GM18505 (cell line): Measurements from ENCODE around the gene SERPINB5.

Experiments used
- ATAC-seq: cut with Tn5 transposase; IDR thresholded peaks from one replicate; pipeline ENCODE4 v1.9.1; 2021; ENCODE audit not compliant: unreplicated experiment
- POLR2A ChIP-seq: IDR thresholded peaks from 4 replicates; pipeline ENCODE4 v1.6.1; 2011; ENCODE audit warnings: borderline replicate concordance; ENCODE audit not compliant: insufficient read depth, insufficient read length; ENCODE audit errors: extremely low read depth

SERPINB5 gene

GRCh38 chr18:63527251-63527650 is 50.5 kb downstream of the SERPINB5 start:
- no peak for TF ChIP-seq POLR2A
- ATAC-seq: no peak

GRCh38 chr18:63528863-63529492 is 52.2 kb downstream of the SERPINB5 start:
- ATAC-seq: no peak
- no peak for TF ChIP-seq POLR2A

DNA sequence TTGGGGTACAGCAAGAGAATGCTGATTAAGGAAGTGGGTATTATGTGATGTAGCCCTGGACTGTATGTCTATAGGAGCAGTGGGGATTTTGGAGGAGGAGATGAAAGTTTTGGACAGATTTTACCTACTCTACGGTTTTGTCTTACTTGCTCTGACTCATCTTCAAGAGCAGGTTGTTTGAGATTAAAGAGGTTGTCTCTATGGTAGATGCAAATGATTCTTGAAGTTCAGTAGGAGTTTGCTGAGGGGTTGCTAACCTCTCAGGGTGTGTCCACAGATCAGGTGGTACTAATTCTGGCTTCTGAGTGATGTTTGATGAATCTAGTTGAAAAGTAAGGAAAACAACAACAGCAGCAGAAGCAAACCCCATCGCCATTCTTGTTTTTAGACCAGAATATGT is 55.7 kb downstream of the SERPINB5 start:
- TF ChIP-seq POLR2A: no peak
- ATAC-seq: no peak

DNA sequence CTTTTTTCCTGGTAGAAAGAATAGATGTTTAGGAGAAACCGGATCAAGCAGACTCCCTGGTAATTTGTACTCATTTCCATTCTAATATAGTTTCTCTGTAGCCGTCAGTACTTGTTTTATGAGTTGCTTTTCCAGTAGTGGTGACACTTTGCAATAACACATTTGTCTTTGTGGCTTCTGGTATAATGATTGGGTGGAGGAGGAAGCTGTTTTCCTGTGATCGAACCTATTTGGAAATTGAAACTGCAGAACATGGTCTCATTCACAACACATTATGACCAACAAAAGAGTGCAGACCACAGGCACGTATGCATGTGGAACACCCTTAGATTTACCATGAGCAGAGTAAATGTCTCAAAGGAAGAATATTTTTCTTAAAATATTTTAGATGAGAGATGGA is 57.9 kb downstream of the SERPINB5 start:
- TF ChIP-seq POLR2A: no peak
- ATAC-seq: peak; percentile 63

- no peak for ATAC-seq
Observed at GRCh38 chr18:63539904-63540510, 63.2 kb downstream of the SERPINB5 start.

DNA sequence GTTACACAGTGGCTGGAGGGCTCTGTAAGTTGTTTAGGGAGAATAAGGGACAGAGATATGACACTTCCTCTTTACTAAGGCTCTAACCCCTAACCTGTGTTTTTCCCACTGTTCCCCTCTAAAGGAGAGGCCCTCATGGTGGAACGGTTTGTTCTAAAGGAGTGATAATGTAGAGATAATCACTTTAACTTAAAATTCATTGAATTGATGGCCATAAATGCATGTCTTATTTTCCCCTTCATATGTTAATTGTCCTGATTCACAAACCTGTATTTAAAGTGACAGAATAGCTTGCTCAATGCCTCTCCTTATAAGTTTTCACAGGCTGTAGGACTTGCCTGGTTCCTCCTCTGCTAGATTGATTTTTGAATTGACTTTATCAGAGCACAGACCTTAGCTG is 65.3 kb downstream of the SERPINB5 start, which contains the start of gene SERPINB12:
Gene SERPINB12, plus strand, starts transcription at position 301 of the 400 bp plus-strand sequence. CDS start 13,791 bp downstream, outside the sequence.
- no peak for ATAC-seq
- no peak for TF ChIP-seq POLR2A

More at GRCh38 chr18:63539904-63540510, 63.2 kb downstream of the SERPINB5 start:
- TF ChIP-seq POLR2A: no peak

GRCh38 chr18:63544017-63544416 is 67.3 kb downstream of the SERPINB5 start:
- no peak for TF ChIP-seq POLR2A
- no peak for ATAC-seq

DNA sequence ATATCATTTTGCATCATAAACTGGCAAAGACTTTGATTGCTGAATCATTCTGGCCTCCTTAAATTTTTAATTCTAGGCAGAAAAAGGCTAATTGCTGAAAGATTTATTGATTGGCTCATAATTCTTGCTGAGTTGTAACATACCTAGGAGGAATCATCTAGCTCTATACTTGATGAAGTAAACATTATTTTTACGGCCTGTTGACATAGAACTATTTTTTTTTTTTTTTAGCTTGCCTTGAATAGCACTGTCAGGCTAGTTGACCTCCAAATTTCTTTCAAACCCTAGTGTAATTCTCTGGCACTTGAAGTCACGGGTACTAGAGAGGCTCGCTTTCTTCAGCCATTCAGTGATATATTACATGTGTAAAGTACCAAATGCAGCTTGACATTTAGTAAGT is 68.2 kb downstream of the SERPINB5 start:
- TF ChIP-seq POLR2A: no peak
- no peak for ATAC-seq

GRCh38 chr18:63550068-63550467 is 73.3 kb downstream of the SERPINB5 start:
- ATAC-seq: no peak
- no peak for TF ChIP-seq POLR2A

DNA sequence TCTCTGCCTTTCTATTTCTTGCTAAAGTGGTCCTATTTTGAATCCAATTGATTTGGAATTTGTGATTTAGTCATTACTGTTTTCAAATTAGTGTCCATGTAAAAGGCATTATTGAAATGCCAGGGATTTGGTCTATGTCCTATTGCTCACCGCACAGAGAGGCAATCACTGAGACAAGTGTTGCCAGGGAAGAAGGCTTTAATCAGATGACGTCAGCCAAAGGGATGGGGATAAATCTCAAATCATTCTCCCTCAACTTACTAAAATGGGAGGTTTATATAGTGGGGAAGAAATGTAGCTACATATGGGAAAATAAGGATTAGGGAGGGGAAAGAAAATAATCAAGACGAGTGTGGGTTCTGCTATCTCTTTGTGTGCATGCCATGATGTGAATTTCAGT is 75.0 kb downstream of the SERPINB5 start:
- no peak for TF ChIP-seq POLR2A
- ATAC-seq: no peak

DNA sequence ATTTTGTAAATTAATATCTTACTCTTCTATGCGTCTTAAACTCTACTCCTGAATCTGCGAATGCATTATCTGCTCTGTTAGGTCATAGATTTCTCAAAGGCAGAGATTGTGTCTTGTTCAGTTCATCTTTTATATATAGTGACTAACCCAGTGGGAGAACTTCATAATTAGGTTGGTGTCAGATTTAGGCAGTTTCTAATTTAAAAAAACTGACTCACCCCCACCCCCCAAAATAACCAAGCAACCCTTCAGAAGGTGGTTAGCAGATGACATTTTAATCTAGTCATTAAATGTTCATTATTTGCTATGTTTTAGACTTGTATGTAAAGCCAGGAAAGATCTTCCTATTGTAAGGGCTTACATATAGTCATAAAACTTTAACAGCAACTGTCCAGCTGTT is 75.8 kb downstream of the SERPINB5 start:
- no peak for ATAC-seq
- no peak for TF ChIP-seq POLR2A

- TF ChIP-seq POLR2A: no peak
- ATAC-seq: no peak
Observed at GRCh38 chr18:63553081-63553480, 76.3 kb downstream of the SERPINB5 start.
